ENCODE results near the gene TRANK1.
"Not testable (repeated sequence)": the region's sequence is repeated elsewhere in the genome, so short reads cannot be mapped to it uniquely, and the experiment has no call there.

Gene TRANK1

DNA sequence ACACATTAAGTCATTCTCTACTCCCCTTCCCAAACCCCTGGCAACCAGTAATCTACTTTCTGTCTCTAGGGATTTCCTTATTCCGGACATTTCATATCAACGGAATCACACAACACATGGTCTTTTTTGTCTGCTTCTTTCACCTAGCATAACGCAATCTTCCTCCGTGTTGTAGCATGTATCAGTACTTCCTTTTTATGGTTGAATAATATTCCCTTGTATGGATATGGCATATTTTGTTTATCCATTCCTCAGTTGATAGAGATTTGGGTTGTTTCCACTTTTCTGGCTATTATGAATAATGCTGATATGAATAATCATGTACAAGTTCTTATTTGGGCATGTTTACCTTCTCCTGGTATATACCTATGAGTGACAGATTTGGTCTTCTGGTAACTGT lies 63.1 kb downstream of the TRANK1 start:
- DNase-seq, result no peak

DNA sequence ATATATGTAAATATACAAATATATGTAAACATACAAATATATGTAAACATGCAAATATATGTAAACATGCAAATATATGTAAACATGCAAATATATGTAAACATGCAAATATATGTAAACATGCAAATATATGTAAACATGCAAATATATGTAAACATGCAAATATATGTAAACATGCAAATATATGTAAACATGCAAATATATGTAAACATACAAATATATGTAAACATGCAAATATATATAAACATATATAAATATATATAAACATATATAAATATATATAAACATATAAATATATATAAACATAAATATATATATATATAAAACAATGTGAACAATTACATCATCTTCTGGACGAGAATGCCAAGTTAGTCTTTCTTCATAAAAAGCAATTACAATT lies 65.0 kb downstream of the TRANK1 start:
- not testable (repeated sequence) for DNase-seq

DNA sequence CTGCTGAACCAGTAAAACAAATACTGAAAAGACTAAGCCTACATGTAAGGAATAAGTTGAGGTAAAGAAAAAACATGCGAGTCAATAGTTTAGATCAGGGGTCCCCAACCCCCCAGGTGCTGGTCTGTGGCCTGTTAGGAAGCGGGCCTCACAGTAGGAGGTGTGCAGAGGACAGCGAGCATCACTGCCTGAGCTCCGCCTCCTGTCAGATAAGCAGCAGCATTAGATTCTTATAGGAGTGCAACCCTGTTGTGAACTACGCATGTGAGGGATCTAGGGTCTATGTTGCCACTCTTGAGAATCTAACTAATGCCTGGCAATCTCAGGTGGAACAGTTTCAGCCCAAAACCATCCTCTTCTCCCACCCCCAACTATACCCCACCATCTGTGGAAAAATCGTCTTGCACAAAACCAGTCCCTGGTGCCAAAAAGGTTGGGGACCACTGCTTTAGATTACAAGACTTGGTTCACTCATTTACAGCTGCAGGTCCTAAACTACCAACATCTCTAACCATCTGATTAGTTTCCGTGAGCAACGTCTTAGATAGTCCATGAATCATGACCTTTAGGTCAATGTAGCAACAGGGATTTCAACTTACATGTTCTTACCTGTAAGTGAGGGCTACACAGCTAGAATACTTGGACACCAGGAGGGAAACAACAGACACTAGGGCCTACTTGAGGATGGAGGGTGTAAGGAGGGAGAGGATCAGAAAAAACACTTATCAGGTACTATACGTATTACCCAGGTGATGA lies 66.7 kb downstream of the TRANK1 start:
- DNase-seq, result no peak

DNA sequence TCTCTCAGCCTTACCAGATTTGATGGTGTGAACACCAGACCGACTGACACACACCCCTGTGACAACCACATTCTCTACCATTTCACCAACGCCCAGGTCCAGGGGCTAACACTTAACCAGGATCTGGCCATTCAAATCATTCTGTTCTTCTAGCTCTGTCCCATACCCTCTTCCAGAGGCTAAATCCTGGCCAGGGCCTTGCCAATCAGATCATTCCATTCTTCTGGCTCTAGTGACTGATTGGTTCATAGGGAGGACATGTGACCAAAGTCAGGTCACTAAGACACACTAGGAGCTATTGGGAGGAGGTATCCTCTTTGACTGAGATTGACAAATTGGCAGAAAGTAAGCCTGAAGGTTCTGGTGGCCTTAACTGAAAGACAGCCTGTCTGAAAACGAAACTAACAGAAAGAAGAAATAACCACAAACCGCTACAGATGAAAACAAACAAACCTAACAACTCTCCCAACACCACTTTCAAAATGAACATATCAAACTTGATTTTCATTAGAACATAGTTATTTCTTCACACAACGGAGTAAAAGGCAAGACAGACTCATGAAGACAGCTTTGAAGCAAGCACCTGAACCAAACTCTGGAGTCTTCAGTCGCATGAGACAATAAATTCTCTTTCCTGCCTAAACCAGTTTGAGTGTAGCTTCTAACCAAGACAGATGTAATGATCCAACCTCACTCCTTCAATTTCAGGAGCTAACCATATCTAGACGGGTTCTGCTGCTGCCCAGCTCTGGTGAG lies 68.5 kb downstream of the TRANK1 start:
- DNase-seq, result no peak

DNA sequence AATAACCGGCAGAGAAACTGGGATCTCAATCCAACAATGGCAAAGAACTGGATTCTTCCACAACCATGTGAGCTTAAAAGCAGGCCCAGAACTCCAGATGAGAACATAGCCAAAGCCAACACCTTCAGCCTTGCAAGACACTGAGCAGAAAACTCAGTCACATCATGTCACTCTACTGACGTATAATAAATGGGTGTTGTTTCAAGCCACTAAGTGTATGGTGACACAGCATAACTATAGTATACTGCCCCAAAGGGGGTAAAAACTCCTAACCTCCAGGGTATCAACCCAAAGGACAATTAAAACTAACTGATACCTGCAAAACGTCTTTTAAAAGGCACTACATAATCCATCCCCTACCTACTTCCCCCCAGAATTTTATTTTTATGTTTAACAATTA lies 69.5 kb downstream of the TRANK1 start:
- DNase-seq, result no peak

DNA sequence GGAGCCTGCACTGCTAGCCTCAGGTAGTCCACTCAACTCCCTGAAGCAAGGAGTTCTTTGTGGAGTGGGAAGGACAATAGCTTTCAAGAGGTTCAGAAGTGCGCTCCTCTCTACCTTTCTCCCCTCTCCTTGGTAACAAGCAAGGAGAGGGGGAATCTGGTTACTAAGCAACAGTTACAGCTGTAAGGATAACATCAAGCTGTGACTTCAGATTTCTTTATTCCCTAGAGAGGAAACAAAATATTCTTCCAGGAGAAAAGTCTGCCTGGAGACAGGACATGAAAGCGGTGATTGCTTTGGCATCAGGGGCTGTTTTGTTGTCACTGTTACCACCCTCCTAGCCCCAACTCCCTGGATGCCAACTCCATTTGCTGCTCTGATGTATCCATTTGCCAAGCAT lies 70.4 kb downstream of the TRANK1 start:
- DNase-seq, result no peak

DNA sequence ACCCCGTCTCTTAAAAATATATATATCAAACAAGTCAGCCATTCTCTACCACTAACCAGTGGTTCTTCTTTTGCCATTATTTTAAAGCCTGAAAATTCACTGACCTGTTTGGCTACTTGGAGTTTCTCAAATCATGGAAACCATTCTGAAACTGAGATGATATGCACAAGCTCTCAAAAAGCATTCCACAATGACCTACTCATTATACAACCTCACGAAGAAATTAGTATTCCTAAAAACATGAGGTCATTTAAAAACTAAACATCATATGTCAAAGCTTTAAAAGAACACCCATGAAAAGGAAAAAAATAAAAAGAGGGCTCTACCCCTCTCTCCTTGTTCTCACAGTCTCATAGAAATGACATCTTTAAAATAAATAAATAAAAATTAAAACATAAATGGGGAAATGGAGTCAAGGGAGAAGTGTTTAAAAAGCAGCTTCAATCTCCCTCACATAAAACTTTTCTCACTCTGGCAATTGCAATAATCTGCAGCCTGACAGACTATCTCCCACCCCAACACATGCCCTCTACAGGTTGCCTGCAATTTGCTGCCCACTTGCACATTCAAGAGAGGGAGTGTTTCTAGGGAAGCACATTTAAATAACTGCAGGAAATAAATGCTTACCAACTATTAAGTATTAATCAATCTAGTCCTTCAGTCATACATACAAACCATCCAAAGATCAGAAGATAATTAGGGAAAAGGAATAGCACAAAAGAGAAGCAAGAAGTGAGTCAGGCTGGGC lies 73.3 kb downstream of the TRANK1 start:
- no peak for DNase-seq

DNA sequence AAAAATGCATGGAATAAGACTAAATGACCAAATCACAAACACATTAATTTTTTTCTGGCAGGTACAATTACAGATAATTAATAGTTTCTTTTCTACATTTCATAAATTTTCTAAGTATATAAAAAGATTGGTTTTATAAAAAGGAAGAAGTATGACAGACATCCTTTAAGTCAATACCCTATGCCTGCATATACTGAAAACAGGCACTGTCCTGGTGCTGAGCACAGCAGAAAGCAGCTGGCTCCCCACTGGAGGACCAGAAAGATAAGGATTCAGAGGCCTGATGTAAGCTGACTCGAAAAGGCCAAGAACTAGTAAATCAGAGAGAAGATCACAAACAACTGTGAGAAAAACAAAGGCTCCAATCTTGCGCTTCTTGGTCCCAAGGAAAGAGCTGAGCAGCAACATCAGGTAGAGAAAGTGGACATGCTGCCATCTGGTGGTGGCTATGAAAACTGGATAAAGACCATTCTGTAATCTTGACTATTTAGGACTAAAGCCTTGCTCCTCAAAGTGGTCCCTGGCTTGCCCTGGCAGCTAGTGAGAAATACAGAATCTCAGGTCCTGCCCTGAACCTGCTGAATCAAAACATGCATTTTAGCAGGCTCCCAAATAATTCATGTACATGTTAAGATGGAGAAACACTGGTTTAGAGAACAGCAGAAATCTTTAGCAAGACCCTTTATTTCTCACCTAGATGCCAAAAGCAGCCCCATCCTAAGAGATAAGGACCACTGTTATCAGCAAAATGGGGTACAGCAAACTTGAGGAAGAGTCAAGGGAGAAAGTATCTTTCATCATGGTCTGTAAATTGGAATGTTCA lies 76.0 kb downstream of the TRANK1 start:
- DNase-seq, result peak; percentile 1

DNA sequence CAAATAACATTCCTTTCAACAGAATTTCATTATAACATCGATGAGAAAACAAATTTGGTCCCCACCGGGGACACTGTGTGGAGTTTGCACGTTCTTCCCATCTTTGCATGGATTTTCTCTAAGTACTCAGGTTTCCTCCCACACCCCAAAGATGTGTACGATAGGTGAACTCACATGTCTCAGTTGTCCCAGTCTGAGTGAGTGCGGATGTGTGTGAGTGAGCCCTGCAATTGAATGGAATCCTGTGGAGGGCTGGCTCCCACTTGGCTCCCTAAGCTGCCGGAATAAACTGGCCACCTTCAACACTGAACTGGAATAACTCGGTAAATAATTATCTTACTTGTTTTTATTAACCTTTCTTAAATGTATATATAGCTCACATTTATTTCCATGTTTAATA lies 77.0 kb downstream of the TRANK1 start:
- DNase-seq, result no peak

DNA sequence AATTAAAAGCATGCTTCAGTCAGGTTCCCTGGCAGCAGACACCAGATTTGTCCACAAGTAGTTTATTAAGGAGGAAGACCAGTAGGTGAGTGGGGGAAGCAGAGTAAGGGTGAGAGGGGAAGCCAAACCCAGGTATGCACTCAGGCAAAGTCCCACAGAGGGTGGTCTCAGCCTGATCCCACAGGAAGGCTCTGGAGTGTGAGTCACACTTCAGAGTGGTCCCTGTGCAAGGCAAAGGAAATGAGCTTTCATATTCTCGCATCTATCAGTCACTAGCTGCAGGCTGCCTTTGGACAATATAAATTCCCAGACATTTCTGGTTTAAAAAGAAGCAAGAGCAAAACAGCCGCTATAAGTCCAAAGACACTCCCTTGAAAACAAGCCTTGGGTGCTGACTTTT lies 78.5 kb downstream of the TRANK1 start:
- no peak for DNase-seq

DNA sequence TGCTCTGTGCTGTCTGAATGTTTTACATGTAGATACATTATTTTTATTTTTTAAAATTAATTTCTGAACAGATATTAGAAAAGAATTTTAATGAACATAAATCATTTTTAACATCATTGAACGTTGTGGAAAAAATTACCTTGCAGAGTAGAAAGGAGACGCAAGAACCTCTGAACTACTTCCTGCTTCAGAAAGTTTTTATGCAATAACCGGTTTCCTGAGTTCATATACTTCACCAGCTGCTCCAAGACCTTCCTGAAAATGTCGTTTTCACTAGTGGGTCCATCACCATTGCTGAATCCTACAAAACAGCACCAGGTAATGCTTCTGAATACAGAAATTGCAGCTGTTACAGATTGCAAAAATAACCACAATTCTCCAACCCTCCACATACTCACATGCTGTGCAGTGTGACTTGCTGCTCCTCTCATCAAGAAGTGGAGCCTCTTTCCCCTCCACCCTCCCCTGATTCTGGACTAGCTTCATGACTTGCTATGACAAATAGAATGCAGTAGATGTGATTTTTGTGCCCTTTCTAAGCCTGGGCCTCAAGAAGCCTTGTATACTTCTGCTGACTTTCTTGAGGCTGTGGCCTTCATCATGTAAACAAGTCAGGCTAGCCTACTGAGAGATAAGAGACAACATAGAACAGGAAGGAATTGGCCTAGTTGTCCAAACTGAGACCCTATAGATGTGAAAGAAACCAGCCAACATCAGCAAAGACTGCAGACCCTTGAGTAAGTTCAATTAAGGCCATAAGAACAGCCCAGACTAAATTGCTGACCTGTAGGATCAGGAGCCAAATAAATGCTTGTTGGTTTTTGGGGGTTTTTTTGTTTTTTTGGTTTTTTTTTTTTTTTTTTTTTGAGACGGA lies 80.4 kb downstream of the TRANK1 start:
- DNase-seq, result no peak

DNA sequence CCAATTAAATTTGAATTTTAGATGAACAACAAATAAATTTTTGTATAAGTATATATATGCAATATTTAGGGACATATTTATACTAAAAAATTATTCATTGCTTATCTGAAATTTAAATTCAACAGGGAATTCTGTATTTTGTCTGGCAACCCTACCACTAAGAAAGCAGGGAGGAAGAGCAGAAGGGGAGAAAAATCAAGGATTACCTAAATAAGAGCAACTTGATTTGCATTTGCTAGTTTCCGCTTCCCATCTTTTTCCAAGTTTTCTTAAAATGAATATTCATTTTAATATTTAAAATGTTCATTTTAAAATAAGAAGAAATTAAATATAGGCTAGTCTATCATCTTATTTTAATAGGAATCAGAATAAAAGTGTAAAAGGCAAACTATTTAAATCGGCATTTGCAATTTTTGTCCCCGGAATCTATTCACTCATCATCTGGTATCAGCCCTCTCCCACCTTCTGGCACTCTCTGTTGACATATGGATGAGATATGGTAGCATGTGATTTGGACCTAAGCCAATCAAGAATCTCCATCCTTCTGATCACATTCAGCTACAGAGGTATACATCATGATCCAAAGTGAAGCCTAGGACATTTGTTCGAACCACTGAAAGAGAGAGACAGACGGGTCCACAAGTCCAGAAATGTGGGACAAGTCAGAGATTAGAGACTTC lies 82.6 kb downstream of the TRANK1 start:
- DNase-seq, result no peak

DNA sequence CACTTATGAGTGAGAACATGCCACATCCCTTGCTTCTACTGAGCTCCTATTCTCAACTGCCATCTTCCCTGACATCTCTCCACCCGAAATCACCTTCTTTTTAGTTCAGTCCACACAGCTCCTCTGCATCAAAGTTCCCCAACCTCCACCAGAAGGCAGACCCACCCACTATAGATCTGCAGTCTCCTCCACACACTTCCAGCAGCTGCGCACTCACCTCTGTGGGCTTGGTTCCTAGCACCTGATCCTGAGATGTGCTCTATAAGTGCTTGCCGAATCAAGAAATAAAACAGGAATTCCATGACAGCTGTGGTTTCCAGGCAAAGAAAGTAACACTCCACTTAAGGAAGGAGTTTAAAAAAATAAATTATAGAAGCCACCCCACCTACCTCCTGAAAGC lies 85.4 kb downstream of the TRANK1 start:
- no peak for DNase-seq

DNA sequence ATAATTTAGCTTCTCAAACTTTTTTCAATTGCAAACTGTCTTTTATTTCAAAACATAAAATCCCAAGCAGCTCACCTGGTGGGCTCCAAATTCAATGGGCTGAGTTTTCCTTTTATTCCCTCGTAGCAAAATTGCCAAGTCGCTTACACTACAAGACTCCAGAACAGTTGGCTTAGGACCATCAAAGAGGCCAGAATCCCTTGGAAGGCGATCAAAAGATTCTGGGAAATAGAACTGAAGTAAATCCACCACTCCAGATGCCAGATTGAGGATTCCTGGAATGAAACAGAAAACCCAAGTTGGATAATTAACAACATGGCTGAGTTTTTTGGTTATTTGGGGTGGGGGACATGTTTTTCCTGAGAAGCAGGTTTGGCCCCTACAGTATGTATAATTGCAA lies 92.8 kb downstream of the TRANK1 start:
- no peak for DNase-seq

DNA sequence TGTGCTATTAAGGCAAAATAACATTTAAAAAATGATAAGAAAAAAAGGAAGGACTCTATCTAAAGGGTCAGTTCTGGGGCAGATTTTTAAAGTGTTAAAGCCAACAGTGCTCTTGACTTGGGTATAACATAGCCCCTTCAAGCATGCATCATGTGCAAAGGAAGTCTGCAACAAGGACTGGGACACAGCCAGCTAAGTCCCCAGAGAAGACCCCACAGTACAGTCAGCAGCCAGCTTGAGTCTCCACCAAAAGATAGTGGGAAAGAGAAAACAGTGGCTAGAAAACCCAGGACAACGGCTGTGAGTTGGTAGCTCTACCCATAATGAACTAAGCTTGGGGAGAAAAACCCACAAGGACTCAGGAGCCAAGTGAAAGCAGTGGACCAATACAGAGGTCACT lies 94.1 kb downstream of the TRANK1 start:
- DNase-seq, result no peak

DNA sequence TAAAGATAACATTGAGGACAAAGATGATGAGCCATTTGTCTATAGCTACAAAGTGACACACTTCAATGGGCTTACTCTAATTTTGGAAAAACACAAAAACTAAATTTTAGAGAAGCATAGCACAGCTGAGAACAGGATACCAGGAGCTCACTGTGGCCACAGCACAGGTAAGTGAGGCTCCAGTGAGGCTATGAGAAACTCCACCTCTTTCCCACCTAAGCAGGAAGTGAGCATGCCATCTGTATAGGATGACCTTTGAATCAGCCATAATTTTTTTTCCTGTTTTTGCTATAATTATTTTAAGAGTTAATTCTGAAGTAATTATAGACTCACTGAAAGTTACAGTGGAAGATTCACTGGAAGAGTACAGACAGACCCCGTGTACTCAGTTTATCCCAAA lies 98.4 kb downstream of the TRANK1 start:
- DNase-seq, result no peak

DNA sequence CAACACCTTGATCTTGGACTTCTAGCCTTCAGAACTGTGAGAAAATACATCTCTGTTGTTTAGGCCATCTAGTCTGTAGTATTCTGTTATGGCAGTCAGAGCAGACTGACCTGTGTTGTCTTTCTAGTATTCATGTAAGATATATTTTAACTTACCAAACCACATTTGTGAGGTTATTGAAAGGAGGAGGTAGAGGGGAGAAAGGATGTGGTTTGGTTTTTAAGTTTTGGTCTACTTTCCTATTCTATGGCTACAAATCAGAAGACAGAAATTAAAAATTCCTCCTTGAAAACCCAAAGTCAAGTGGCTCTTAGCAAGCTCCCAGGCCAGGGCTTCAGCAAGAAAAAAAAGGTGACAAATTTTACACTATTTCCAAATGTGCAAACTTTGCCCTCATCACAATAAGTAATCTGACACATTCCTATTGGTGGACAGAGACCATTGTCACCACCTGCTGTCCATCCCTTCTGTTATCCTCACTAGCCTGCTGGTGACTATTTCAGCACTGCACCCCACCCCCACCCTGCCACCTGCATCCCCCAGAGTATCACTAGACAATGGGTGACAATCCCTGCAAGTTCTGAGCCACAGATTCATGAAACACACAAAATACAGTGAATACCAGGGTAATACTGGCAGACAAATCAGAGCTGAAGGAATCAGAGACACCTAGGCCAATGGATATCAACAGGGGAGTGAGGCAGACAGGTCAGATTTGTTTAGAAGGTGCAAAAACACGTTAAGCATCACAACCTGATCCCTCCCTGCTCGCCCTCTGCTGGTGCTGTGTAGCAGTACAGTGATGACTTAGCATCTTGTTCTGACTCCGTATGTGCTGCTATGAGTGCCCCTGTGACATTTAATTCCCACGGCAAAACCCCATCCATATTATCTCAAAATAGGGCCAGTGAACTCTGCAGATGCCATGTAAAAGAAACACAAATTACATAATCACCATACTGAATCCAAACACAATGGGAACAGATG lies 101.5 kb downstream of the TRANK1 start:
- no peak for DNase-seq

DNA sequence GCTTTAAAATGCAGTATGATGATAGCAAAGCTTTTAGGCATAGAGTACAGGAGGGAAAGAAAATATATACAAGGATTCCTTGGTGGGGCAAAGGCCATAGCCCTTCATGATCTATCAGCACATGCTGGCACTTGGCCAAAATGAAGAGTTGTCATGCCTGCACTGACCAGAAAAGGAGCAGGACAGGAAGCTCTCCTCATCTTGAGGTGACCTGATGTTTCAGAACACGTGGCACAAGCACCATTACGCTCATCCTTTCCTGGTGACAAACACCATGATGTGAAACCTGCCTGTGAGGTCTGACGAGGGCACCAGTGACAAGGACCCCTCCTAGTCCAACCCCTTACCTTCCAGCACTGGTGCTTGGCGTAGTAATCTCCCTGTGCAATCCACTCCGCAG lies 102.6 kb downstream of the TRANK1 start:
- DNase-seq, result no peak

DNA sequence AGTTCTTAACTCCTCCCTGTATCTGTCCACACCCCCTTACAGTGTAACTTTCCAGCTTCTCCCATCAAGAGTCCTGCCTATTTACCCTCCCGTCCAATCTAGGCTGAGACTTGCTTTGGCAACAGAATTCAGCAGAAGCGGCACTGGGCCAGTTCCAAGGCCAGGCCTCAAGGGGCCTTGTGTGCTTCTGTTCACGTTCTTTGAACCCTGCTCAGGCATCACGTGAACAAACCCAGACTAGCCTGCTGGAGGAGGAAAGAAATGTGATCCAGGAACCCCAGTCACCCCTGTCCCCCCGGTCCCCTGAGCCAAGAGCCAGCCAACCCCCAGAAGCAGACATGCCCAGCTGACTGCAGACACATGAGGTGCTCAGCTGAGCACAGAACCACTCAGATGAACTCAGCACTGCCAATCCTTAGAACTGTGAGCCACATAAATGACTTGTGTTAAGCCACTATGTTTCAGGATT lies 104.4 kb downstream of the TRANK1 start:
- DNase-seq, result no peak

DNA sequence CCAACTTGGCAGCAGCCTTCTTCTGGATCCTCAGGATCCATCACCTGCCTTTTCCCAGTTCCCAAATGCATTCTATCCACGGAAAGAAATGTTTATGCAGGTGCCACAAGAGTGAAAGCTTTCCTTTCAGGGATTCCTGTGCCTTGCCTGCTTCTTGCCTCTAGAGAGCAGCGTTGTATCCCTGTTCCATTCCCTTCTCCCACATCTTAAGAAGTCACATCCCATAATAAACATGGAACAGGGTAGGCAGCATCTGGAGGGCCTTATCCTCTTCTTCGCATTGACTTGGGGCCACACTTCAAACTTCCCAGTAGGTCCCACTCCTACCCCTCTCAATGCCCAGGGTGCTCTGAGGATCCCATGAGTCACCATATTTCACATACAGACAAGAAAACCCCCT lies 107.8 kb downstream of the TRANK1 start:
- no peak for DNase-seq

All from NCI-H1105 (cell line).